ENCODE measurements around the gene GZMA. TPM values are rescaled to one million over a fixed set of nuclear protein-coding genes. Genes with fewer than 3 reads are reported as not detected.
"Not testable (repeated sequence)": the region's sequence is repeated elsewhere in the genome, so short reads cannot be mapped to it uniquely, and the experiment has no call there.

Gene GZMA
- total RNA-seq, 2 experiments from 2014 or later, result 3.5 to 5.0 TPM

- peak overlapping the region; percentile 4 for H3K4me3 Mint-ChIP-seq
- Histone ChIP-seq H3K36me3 (ENCODE audit: insufficient read depth, low read length) (no peaks in the 10 kb centered on the region), H3K9me3 (ENCODE audit: control insufficient read depth in 1 of 2, insufficient read depth in 1 of 2, low read length in 2 of 2) (no peaks in the 10 kb centered on the region), H3K27me3 (ENCODE audit: control insufficient read depth in 1 of 2, insufficient read depth in 2 of 2, low read length in 2 of 2) (no peaks in the 10 kb centered on the region), H3K27ac (ENCODE audit: low read depth in 1 of 2, low read length in 2 of 2) (peak overlapping the region in 1 of 2 donors; percentile 41), H3K4me1 (ENCODE audit: insufficient read depth, low read length) (peaks cover 19% of the 10 kb centered on the region), H3K4me3 (ENCODE audit: low read length) (no peak overlapping the region)
- intact Hi-C loops (cut with DNase I, micrococcal nuclease), result loop anchor here in 1 of 2 experiments (1.0 to 5.0 kb wide), 2 partner anchors 30 to 50 kb away; partner anchors contain the start of genes GZMA and GZMK
- POLR2A ChIA-PET, result interaction anchor here (0.7 to 4.3 kb wide), 7 partner anchors 10 to 35 kb away, joined by 3 to 33 read pairs (median 5); no protein-coding TSS in a partner anchor
- CTCF ChIA-PET, result interaction anchor here (1.2 to 1.7 kb wide), 2 partner anchors 11 to 32 kb away, joined by 3 read pairs; no protein-coding TSS in a partner anchor
- peaks cover 34% of the 10 kb centered on the region for H3K4me1 Mint-ChIP-seq (ENCODE audit: low read depth)
- TF ChIP-seq CTCF (IDR thresholded peaks at IDR 0.05), result no peak
- peak overlapping the region; percentile 78 for H3K27ac Mint-ChIP-seq
- H3K9me3 Mint-ChIP-seq, result no peaks in the 10 kb centered on the region
- no peaks in the 10 kb centered on the region for H3K36me3 Mint-ChIP-seq (ENCODE audit: low read depth)
- peak; percentile 94 for ATAC-seq (ENCODE audit: poor library complexity)
- H3K27me3 Mint-ChIP-seq, result no peaks in the 10 kb centered on the region
- peak in 3 of 14 experiments; percentile 45 to 87 (median 53) for DNase-seq
Measured at GRCh38 chr5:55072666-55073065, 29.8 kb upstream of the GZMA start.

GRCh38 chr5:55073211-55073610, 29.2 kb upstream of the GZMA start:
- Histone ChIP-seq H3K9me3 (ENCODE audit: control insufficient read depth in 1 of 2, insufficient read depth in 1 of 2, low read length in 2 of 2) (no peaks in the 10 kb centered on the region), H3K27ac (ENCODE audit: low read depth in 1 of 2, low read length in 2 of 2) (peak overlapping the region in 1 of 2 donors; percentile 41), H3K4me3 (ENCODE audit: low read length) (no peak overlapping the region), H3K36me3 (ENCODE audit: insufficient read depth, low read length) (no peaks in the 10 kb centered on the region), H3K4me1 (ENCODE audit: insufficient read depth, low read length) (peaks cover 19% of the 10 kb centered on the region), H3K27me3 (ENCODE audit: control insufficient read depth in 1 of 2, insufficient read depth in 2 of 2, low read length in 2 of 2) (no peaks in the 10 kb centered on the region)
- ChIA-PET CTCF (no interaction called here), POLR2A (interaction anchor here (1.1 to 4.3 kb wide), 3 partner anchors 10 to 36 kb away, joined by 8 to 33 read pairs (median 15); no protein-coding TSS in a partner anchor)
- Mint-ChIP-seq H3K36me3 (ENCODE audit: low read depth) (no peaks in the 10 kb centered on the region), H3K4me3 (peak overlapping the region; percentile 4), H3K9me3 (no peaks in the 10 kb centered on the region), H3K27ac (peak overlapping the region; percentile 78), H3K27me3 (no peaks in the 10 kb centered on the region), H3K4me1 (ENCODE audit: low read depth) (peaks cover 34% of the 10 kb centered on the region)
- DNase-seq (peak in 1 of 14 experiments; percentile 7), ATAC-seq (ENCODE audit: poor library complexity) (no peak)
- intact Hi-C loops (cut with DNase I, micrococcal nuclease), result loop anchor here in 1 of 2 experiments (5.0 kb wide), 1 partner anchor 51 kb away; the partner anchor contains the start of gene GZMK
- TF ChIP-seq CTCF (IDR thresholded peaks at IDR 0.05), result no peak

- ChIA-PET CTCF (interaction anchor here (0.9 kb wide), 1 partner anchor 28 kb away, joined by 3 read pairs; no protein-coding TSS in a partner anchor), POLR2A (interaction anchor here (0.8 to 1.4 kb wide), 3 partner anchors 12 to 44 kb away, joined by 3 to 4 read pairs (median 3); no protein-coding TSS in a partner anchor)
- H3K4me3 ChIP-seq (ENCODE audit: low read length), result no peak overlapping the region
- no peak for TF ChIP-seq CTCF (IDR thresholded peaks at IDR 0.05)
- Mint-ChIP-seq H3K9me3 (peaks cover 3% of the 10 kb centered on the region), H3K4me1 (ENCODE audit: low read depth) (peaks cover 7% of the 10 kb centered on the region), H3K4me3 (no peak overlapping the region), H3K27me3 (no peaks in the 10 kb centered on the region), H3K36me3 (ENCODE audit: low read depth) (peaks cover 5% of the 10 kb centered on the region), H3K27ac (no peak overlapping the region)
- H3K27me3 ChIP-seq (ENCODE audit: control insufficient read depth in 1 of 2, insufficient read depth in 2 of 2, low read length in 2 of 2), result no peaks in the 10 kb centered on the region
- no peaks in the 10 kb centered on the region for H3K9me3 ChIP-seq (ENCODE audit: control insufficient read depth in 1 of 2, insufficient read depth in 1 of 2, low read length in 2 of 2)
- H3K4me1 ChIP-seq (ENCODE audit: insufficient read depth, low read length), result peaks cover 2% of the 10 kb centered on the region
- no peak overlapping the region for H3K27ac ChIP-seq (ENCODE audit: low read depth in 1 of 2, low read length in 2 of 2)
- DNase-seq (no peak), ATAC-seq (ENCODE audit: poor library complexity) (no peak)
- intact Hi-C loops (cut with DNase I, micrococcal nuclease), result no loop called here
- no peaks in the 10 kb centered on the region for H3K36me3 ChIP-seq (ENCODE audit: insufficient read depth, low read length)
Measured at GRCh38 chr5:55081541-55081940, 20.9 kb upstream of the GZMA start.

GRCh38 chr5:55089301-55089700, 13.1 kb upstream of the GZMA start:
- H3K9me3 Mint-ChIP-seq; H3K36me3 ChIP-seq (ENCODE audit: insufficient read depth, low read length); H3K9me3 ChIP-seq (ENCODE audit: control insufficient read depth in 1 of 2, insufficient read depth in 1 of 2, low read length in 2 of 2); H3K27me3 Mint-ChIP-seq; H3K4me3 Mint-ChIP-seq; ATAC-seq (ENCODE audit: poor library complexity); H3K27ac ChIP-seq (ENCODE audit: low read depth in 1 of 2, low read length in 2 of 2); H3K27ac Mint-ChIP-seq; H3K4me3 ChIP-seq (ENCODE audit: low read length); CTCF ChIA-PET; H3K36me3 Mint-ChIP-seq (ENCODE audit: low read depth); H3K27me3 ChIP-seq (ENCODE audit: control insufficient read depth in 1 of 2, insufficient read depth in 2 of 2, low read length in 2 of 2); intact Hi-C loops (cut with DNase I, micrococcal nuclease); DNase-seq: not testable (repeated sequence)
- H3K4me1 Mint-ChIP-seq (ENCODE audit: low read depth), result peaks cover 32% of the 10 kb centered on the region
- POLR2A ChIA-PET, result interaction anchor here (2.3 kb wide), 1 partner anchor 15 kb away, joined by 7 read pairs; no protein-coding TSS in a partner anchor
- peaks cover 11% of the 10 kb centered on the region for H3K4me1 ChIP-seq (ENCODE audit: insufficient read depth, low read length)

GRCh38 chr5:55091011-55091410, 11.4 kb upstream of the GZMA start:
- H3K9me3 ChIP-seq (ENCODE audit: control insufficient read depth in 1 of 2, insufficient read depth in 1 of 2, low read length in 2 of 2); H3K27me3 ChIP-seq (ENCODE audit: control insufficient read depth in 1 of 2, insufficient read depth in 2 of 2, low read length in 2 of 2); ATAC-seq (ENCODE audit: poor library complexity); H3K4me3 Mint-ChIP-seq; H3K36me3 Mint-ChIP-seq (ENCODE audit: low read depth); DNase-seq; H3K36me3 ChIP-seq (ENCODE audit: insufficient read depth, low read length); intact Hi-C loops (cut with DNase I, micrococcal nuclease); H3K27ac Mint-ChIP-seq; H3K4me3 ChIP-seq (ENCODE audit: low read length); H3K9me3 Mint-ChIP-seq; H3K27me3 Mint-ChIP-seq; H3K27ac ChIP-seq (ENCODE audit: low read depth in 1 of 2, low read length in 2 of 2): not testable (repeated sequence)
- ChIA-PET CTCF (interaction anchor here (1.1 kb wide), 1 partner anchor 56 kb away, joined by 3 read pairs; no protein-coding TSS in a partner anchor), POLR2A (interaction anchor here (1.3 to 2.3 kb wide), 4 partner anchors 10 to 16 kb away, joined by 3 to 7 read pairs (median 5); no protein-coding TSS in a partner anchor)
- H3K4me1 Mint-ChIP-seq (ENCODE audit: low read depth), result peaks cover 42% of the 10 kb centered on the region
- H3K4me1 ChIP-seq (ENCODE audit: insufficient read depth, low read length), result peaks cover 27% of the 10 kb centered on the region

Measured in CD4-positive, alpha-beta T cell (primary cell).